Hepatocyte (in vitro differentiated cells): Measurements from ENCODE around the gene CCNH.

Source experiments
- CTCF ChIP-seq: fragments of 200-600 bp; sonication (generic); IDR thresholded peaks from 2 replicates; pipeline ENCODE4 v1.5.1; 2016; ENCODE audit warnings: antibody characterized with exemption, mild to moderate bottlenecking; ENCODE audit not compliant: poor library complexity
- EZH2 ChIP-seq: fragments of 200-600 bp; sonication (generic); IDR thresholded peaks from 2 replicates; pipeline ENCODE4 v1.6.1; 2016; ENCODE audit warnings: antibody characterized with exemption, mild to moderate bottlenecking, borderline replicate concordance
- EZH2phosphoT487 ChIP-seq: fragments of 200-600 bp; sonication (generic); IDR thresholded peaks from one replicate; pipeline ENCODE4 v1.6.1; 2018; ENCODE audit warnings: antibody characterized with exemption, mild to moderate bottlenecking, low read depth, moderate library complexity; ENCODE audit not compliant: unreplicated experiment, severe bottlenecking

GRCh38 chr5:87347841-87348240 is 64.9 kb downstream of the CCNH start:
- TF ChIP-seq CTCF (no peak), EZH2phosphoT487 (no peak), EZH2 (no peak)
